Effector memory CD4-positive, alpha-beta T cell (primary cell): ENCODE measurements around the gene TPSG1.
"Not testable (repeated sequence)": the region's sequence is repeated elsewhere in the genome, so short reads cannot be mapped to it uniquely, and the experiment has no call there.

ENCODE experiments used
- DNase-seq, 3 donors: peaks; one replicate each; pipeline ENCODE4 v3.0.0-alpha.2; 2020
- H3K27ac ChIP-seq: 2 replicates; pipeline ENCODE4 v1.7.0; 2013; ENCODE audit warnings: mild to moderate bottlenecking, low read length, moderate library complexity; ENCODE audit not compliant: insufficient read depth, poor library complexity, severe bottlenecking
- H3K27me3 ChIP-seq: replicated peaks from 2 replicates; pipeline ENCODE4 v1.7.0; 2013; ENCODE audit warnings: mild to moderate bottlenecking, low read length; ENCODE audit not compliant: insufficient read depth, control insufficient read depth, poor library complexity, severe bottlenecking
- H3K36me3 ChIP-seq: 2 replicates; pipeline ENCODE4 v1.7.0; 2013; ENCODE audit warnings: mild to moderate bottlenecking, low read length, moderate library complexity; ENCODE audit not compliant: control insufficient read depth, insufficient read depth
- H3K4me1 ChIP-seq: 2 replicates; pipeline ENCODE4 v1.7.0; 2013; ENCODE audit warnings: low read length, mild to moderate bottlenecking; ENCODE audit not compliant: control insufficient read depth, insufficient read depth, poor library complexity, severe bottlenecking
- H3K4me3 ChIP-seq: 2 replicates; pipeline ENCODE4 v1.7.0; 2013; ENCODE audit warnings: low read length, low read depth, mild to moderate bottlenecking; ENCODE audit not compliant: insufficient read depth, poor library complexity, severe bottlenecking
- H3K9me3 ChIP-seq: 2 replicates; pipeline ENCODE4 v1.7.0; 2013; ENCODE audit warnings: mild to moderate bottlenecking, low read length, moderate library complexity; ENCODE audit not compliant: control insufficient read depth
- total RNA-seq, 3 donors: gene quantifications; one replicate each; lab custom pipeline; 2026; lab: John Stamatoyannopoulos, UW

Gene TPSG1
- total RNA-seq: 0 reads per million in 3 donors

DNA sequence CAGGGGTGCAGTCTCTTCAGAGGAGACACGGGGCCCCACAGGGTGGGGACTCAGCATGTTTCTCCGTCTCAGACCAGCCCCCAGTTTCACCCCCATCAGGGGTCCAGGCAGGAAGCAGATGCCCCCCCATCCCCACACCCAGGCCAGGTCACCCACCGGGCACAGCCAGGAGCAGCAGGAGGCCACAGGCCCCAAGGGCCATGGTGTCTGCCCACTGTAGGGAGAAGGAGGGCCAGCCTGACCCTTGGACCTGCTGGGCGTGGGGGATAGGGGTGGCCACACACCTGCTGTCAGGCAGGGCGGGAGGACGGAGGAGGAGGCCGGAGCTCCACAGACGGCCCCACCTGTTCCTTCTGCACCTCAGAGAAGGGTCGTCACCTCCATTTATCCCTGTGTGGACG is at the start of gene TPSG1:
Gene TPSG1 (minus strand): TSS at position 218 of the 401 bp plus-strand sequence. CDS start 16 bp downstream, at position 202.
- Histone ChIP-seq H3K4me1 (no peaks in the 10 kb centered on the region), H3K4me3 (no peak within 1 kb of the TSS), H3K36me3 (no peaks in the 10 kb centered on the region), H3K9me3 (no peaks in the 10 kb centered on the region), H3K27ac (no peak within 1 kb of the TSS), H3K27me3 (no peaks in the 10 kb centered on the region)
- DNase-seq: no peak

DNA sequence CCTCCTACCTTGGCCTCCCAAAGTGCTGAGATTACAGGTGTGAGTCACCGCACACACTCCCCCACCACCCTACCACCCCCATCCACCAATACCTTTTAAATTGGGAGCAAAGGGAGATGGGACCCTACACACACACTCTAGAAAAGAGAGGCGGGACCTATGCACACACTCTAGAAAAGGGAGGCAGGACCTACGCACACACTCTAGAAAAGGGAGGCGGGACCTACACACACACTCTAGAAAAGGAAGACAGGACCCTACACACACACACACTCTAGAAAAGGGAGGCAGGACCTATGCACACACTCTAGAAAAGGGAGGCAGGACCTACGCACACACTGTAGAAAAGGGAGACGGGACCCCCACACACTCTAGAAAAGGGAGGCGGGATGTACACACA is 49.7 kb upstream of the TPSG1 start:
- no peak overlapping the region for H3K27ac ChIP-seq
- no peaks in the 10 kb centered on the region for H3K9me3 ChIP-seq
- no peaks in the 10 kb centered on the region for H3K36me3 ChIP-seq
- H3K4me3 ChIP-seq: no peak overlapping the region
- H3K4me1 ChIP-seq: no peaks in the 10 kb centered on the region
- H3K27me3 ChIP-seq: peaks cover 15% of the 10 kb centered on the region
- no peak for DNase-seq

DNA sequence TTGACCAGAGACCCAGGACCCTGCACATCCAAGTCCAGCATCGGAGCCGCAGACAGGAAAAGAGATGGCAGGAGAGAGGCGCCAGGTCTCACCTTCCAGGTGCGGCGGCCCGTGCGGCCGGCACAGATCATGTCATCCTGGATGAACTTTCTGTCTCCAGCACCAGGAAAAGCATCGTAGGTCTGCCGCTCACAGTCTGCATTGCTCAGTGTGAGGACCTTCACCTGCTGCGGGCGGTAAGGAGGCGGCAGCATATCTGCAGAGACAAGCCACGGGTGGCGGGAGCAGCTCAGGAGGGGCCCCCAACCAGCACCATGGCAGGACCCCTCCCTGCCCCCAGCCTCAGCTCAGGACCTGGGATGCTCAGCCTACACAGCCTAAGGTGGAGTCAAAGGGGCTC is 48.7 kb upstream of the TPSG1 start:
- no peaks in the 10 kb centered on the region for H3K36me3 ChIP-seq
- peaks cover 15% of the 10 kb centered on the region for H3K27me3 ChIP-seq
- no peak overlapping the region for H3K27ac ChIP-seq
- no peaks in the 10 kb centered on the region for H3K9me3 ChIP-seq
- H3K4me3 ChIP-seq: no peak overlapping the region
- no peak for DNase-seq
- H3K4me1 ChIP-seq: no peaks in the 10 kb centered on the region

DNA sequence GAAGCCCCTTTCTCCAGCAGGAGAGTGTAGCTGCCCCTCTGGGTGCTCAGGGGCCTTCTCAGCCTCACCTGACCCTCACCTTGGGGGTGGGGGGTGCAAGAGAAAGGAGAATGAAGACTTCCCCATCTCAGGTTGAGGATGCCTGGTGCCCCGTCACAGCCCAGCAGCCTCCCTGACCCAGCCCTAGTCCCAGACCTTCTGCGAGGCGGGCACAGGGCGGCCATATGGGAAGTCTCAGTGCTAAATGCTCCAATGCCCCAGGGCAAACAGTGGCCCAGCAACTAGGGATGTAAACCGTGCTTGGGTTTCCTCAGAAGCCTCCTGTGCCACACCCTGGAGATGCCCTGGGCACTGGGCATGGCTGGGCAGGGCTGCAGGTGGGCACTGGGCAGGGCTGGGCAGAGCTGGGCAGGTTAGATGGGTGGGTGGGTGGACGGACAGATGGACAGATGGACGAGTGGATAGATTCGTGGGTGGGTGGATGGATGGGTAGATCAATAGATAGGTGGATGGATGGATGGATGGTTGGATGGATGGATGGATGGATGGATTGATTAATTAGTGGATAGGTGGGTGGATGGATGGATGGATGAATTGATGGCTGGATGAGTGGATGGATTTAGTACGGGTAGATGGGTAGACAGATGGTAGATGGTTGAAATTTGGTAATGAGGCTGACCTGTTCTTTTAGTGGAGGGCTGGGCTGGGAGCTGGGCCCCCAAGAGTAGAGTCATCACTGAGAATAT is 47.6 kb upstream of the TPSG1 start:
- H3K4me3 ChIP-seq: no peak overlapping the region
- no peak overlapping the region for H3K27ac ChIP-seq
- no peaks in the 10 kb centered on the region for H3K9me3 ChIP-seq
- no peaks in the 10 kb centered on the region for H3K36me3 ChIP-seq
- peaks cover 11% of the 10 kb centered on the region for H3K27me3 ChIP-seq
- DNase-seq: no peak
- no peaks in the 10 kb centered on the region for H3K4me1 ChIP-seq

DNA sequence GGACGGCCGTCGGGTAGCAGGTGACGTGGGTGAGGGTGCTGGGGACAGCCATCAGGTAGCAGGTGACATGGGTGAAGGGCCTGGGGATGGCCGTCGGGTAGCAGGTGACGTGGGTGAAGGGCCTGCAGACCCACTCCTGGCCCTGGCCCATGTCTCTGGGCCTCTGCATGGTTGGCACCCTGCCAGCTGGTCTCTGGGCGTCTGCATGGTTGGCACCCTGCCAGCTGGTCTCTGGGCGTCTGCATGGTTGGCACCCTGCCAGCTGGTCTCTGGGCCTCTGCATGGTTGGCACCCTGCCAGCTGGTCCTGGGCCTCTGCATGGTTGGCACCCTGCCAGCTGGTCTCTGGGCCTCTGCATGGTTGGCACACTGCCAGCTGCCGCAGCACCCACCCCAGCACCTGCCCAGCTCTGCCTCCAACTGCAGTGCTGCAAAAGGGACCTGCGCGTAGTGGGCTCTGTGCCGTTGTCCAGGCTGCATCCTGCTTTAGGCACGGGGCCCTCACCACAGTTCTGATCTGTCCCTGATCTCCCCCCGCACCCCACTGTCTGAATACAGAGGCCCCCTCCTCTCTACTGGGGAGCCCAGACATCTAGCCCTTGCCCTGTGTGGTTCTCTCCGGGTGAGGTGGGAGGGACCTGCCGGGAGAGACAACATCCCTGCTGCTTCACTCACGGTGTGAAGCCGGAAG is 46.8 kb upstream of the TPSG1 start:
- not testable (repeated sequence) for H3K4me1 ChIP-seq, H3K36me3 ChIP-seq, DNase-seq, H3K27me3 ChIP-seq, H3K27ac ChIP-seq, H3K9me3 ChIP-seq, H3K4me3 ChIP-seq

- Histone ChIP-seq H3K9me3 (no peaks in the 10 kb centered on the region), H3K4me3 (no peak overlapping the region), H3K4me1 (no peaks in the 10 kb centered on the region), H3K36me3 (no peaks in the 10 kb centered on the region), H3K27ac (no peak overlapping the region), H3K27me3 (peaks cover 4% of the 10 kb centered on the region)
- no peak for DNase-seq
These were observed 46.3 kb upstream of the TPSG1 start for GRCh38 chr16:1271380-1271723.

DNA sequence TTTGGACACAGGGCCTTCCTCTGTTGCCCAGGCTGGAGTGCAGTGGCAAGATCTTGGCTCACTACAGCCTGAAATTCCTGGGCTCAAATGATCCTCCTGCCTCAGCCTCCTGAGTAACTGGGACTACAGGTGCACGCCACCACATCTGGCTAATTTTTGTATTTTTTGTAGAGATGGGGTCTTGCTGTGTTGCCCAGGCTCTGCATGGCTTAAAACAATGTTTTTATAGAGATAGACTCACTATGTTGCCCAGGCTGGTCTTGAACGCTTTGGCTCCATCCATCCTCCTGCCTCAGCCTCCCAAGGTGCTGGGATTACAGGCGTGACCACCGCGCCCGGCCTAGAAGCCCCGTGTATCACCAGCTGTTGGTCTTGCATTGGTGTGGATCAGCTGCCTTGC is 44.4 kb upstream of the TPSG1 start:
- not testable (repeated sequence) for H3K27me3 ChIP-seq, H3K27ac ChIP-seq, H3K36me3 ChIP-seq, H3K9me3 ChIP-seq, DNase-seq, H3K4me1 ChIP-seq, H3K4me3 ChIP-seq

DNA sequence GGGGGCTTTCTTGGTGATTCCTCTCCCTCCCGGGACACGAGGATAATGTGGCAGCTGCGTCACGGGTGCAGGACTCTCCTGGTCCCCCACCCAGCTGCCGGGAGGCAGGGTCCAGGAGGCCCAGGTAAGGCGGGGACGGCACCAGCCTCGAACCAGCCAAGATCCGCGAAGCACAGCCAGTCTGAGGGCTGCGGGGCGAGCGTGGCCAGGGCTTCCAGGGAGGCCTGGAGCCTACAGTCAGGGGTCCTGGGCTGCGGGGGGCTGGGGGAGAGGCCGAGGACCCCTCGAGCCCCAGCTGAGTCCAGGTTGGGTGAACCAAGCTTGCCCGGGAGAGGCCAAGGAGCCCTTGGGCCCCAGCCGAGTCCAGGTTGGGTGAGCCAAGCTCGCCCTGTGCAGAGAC is 40.8 kb upstream of the TPSG1 start:
- Histone ChIP-seq H3K4me3 (no peak overlapping the region), H3K9me3 (no peaks in the 10 kb centered on the region), H3K36me3 (no peaks in the 10 kb centered on the region), H3K27me3 (peaks cover 6% of the 10 kb centered on the region), H3K4me1 (no peaks in the 10 kb centered on the region), H3K27ac (no peak overlapping the region)
- no peak for DNase-seq

GRCh38 chr16:1265090-1265630 is 40.1 kb upstream of the TPSG1 start:
- H3K9me3 ChIP-seq: no peaks in the 10 kb centered on the region
- H3K4me1 ChIP-seq: no peaks in the 10 kb centered on the region
- no peak overlapping the region for H3K27ac ChIP-seq
- DNase-seq: no peak
- no peaks in the 10 kb centered on the region for H3K36me3 ChIP-seq
- H3K4me3 ChIP-seq: no peak overlapping the region
- H3K27me3 ChIP-seq: peaks cover 12% of the 10 kb centered on the region

DNA sequence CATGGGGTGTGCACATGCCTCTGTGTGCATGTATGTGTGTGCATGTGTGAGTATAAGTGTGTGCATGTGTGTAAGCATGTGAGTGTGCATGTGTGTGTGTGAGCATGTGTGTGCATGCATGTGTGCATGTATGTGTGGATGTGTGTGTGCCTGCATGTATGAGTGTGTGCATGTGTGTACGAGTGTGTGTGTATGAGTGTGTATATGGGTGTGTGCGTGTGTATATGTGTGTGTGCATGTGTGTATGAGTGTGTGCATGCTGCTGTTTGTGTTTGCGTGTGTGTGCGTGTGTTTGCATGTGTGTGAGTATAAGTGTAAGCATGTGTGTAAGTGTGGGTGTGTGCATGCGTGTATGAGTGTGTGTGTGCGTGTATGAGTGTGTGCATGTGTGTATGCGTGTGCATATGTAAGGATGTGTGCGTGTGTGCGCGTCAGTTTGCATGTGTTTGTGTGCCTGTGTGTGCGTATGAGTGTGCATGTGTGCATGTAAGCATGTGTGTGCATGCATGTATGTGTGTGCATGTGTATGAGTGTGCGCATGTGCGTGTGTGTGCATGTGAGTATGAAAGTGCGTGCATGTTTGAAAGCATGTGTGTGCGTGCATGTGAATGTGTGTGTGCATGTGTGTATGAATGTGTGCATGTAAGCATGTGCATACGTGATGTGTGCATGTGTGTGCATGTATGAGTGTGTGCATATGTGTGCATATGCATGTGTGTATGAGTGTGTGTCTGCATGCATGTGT is 39.4 kb upstream of the TPSG1 start:
- H3K4me1 ChIP-seq: no peaks in the 10 kb centered on the region
- DNase-seq: no peak
- peaks cover 18% of the 10 kb centered on the region for H3K27me3 ChIP-seq
- H3K4me3 ChIP-seq: no peak overlapping the region
- no peaks in the 10 kb centered on the region for H3K36me3 ChIP-seq
- no peaks in the 10 kb centered on the region for H3K9me3 ChIP-seq
- H3K27ac ChIP-seq: no peak overlapping the region
